ENCODE measurements around the gene NEIL3. TPM values are rescaled to one million over a fixed set of nuclear protein-coding genes. Genes with fewer than 3 reads are reported as not detected.

The NEIL3 gene
- polyA plus RNA-seq, 1 donor (not counting 4 experiments of a cell fraction or from before 2014, with no cell fraction given), result 7.6 TPM

DNA sequence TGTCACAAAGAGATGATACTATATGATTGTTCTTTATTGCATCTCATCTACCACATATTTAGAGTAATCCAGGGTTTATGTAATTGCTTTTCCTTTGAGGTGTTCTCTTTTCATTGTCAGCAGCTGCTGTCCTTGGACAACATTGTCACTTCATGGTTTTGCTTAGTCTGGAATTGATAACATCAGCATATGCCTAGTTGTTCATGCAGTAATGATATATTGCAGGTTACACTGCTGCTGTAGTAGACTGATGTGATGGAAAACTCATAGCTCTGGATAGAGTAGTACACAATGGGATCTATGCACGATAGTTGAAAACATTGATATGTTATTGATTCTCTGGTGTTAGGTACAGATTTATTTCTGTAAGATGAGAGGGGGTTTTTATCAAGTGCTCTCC is 13.7 kb downstream of the NEIL3 start:
- no peak for DNase-seq (ENCODE audit: low read depth, low spot score)
- dilution Hi-C loops (cut with MboI; ENCODE audit: extremely low pct_ligation_motif_present, low sequenced_read_pairs), result no loop called here
- TF ChIP-seq EZH2 (IDR thresholded peaks at IDR 0.05; ENCODE audit: low read length), result no peak
- TF ChIP-seq, protein P1, sequence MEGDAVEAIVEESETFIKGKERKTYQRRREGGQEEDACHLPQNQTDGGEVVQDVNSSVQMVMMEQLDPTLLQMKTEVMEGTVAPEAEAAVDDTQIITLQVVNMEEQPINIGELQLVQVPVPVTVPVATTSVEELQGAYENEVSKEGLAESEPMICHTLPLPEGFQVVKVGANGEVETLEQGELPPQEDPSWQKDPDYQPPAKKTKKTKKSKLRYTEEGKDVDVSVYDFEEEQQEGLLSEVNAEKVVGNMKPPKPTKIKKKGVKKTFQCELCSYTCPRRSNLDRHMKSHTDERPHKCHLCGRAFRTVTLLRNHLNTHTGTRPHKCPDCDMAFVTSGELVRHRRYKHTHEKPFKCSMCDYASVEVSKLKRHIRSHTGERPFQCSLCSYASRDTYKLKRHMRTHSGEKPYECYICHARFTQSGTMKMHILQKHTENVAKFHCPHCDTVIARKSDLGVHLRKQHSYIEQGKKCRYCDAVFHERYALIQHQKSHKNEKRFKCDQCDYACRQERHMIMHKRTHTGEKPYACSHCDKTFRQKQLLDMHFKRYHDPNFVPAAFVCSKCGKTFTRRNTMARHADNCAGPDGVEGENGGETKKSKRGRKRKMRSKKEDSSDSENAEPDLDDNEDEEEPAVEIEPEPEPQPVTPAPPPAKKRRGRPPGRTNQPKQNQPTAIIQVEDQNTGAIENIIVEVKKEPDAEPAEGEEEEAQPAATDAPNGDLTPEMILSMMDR (optimal IDR thresholded peaks at IDR 0.05 in 1 of 3, IDR thresholded peaks at IDR 0.05 in 1 of 3, conservative IDR thresholded peaks at IDR 0.05 in 1 of 3; ENCODE audit: extremely low read depth in 1 of 3, insufficient read depth in 2 of 3, low read length in 3 of 3), result no peak
- no peaks in the 10 kb centered on the region for H3K36me3 ChIP-seq (ENCODE audit: control insufficient read depth in 2 of 2, extremely low read depth in 1 of 2, insufficient read depth in 2 of 2, low read length in 2 of 2)
- H3K27me3 ChIP-seq (ENCODE audit: control insufficient read depth, extremely low read depth, insufficient read depth, low read length), result no peaks in the 10 kb centered on the region
- no peak overlapping the region for H3K4me3 ChIP-seq (ENCODE audit: control insufficient read depth in 2 of 3, extremely low read depth in 1 of 3, insufficient read depth in 2 of 3, low read depth in 1 of 3, low read length in 3 of 3)
- no peaks in the 10 kb centered on the region for H3K9me1 ChIP-seq (ENCODE audit: control insufficient read depth, extremely low read depth, insufficient read depth, low read length)
- H4K20me1 ChIP-seq (ENCODE audit: control insufficient read depth, extremely low read depth, insufficient read depth, low read length), result no peaks in the 10 kb centered on the region
- no peak overlapping the region for H3K27ac ChIP-seq (ENCODE audit: control insufficient read depth, insufficient read depth, low read length)
- peaks cover 28% of the 10 kb centered on the region for H3K79me2 ChIP-seq (ENCODE audit: control insufficient read depth, insufficient read depth, low read length)
- no peak for FAIRE-seq
- H3K4me1 ChIP-seq (ENCODE audit: control insufficient read depth, extremely low read depth, insufficient read depth, low read length), result no peaks in the 10 kb centered on the region
- H3K4me2 ChIP-seq (ENCODE audit: control insufficient read depth, extremely low read depth, insufficient read depth, low read depth, low read length), result no peak overlapping the region
- H3K9me3 ChIP-seq (ENCODE audit: control insufficient read depth, low read depth, low read length), result no peaks in the 10 kb centered on the region
- H2AFZ ChIP-seq (ENCODE audit: control insufficient read depth, low read length), result no peak overlapping the region
- H3K9ac ChIP-seq (ENCODE audit: control insufficient read depth, extremely low read depth, insufficient read depth, low read length), result no peak overlapping the region

DNA sequence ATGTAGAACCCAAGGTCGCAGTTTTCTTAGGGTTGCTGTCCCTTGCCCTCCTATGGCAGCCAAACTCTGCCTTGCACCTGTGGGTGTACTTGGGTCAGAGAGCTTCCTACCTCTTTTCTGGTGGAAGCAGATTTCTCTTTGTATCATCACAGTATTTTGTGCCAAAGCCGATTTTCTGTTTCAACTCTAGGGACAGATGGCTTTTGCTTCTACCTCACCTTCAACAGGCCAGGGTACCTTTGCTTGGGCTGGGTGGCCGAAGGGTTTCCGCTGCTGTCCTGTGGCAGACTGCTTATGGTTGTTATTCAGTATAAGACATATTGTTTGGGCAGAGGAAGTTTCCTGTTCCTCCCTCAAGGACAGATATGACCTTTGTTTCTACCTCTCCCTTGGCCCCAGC is 22.4 kb downstream of the NEIL3 start:
- no peak overlapping the region for H3K4me2 ChIP-seq (ENCODE audit: control insufficient read depth, extremely low read depth, insufficient read depth, low read depth, low read length)
- no peaks in the 10 kb centered on the region for H3K4me1 ChIP-seq (ENCODE audit: control insufficient read depth, extremely low read depth, insufficient read depth, low read length)
- no peaks in the 10 kb centered on the region for H3K9me1 ChIP-seq (ENCODE audit: control insufficient read depth, extremely low read depth, insufficient read depth, low read length)
- H3K4me3 ChIP-seq (ENCODE audit: control insufficient read depth in 2 of 3, extremely low read depth in 1 of 3, insufficient read depth in 2 of 3, low read depth in 1 of 3, low read length in 3 of 3), result no peak overlapping the region
- no peak overlapping the region for H2AFZ ChIP-seq (ENCODE audit: control insufficient read depth, low read length)
- no peaks in the 10 kb centered on the region for H3K27me3 ChIP-seq (ENCODE audit: control insufficient read depth, extremely low read depth, insufficient read depth, low read length)
- H3K9me3 ChIP-seq (ENCODE audit: control insufficient read depth, low read depth, low read length), result no peaks in the 10 kb centered on the region
- FAIRE-seq (no peak), DNase-seq (ENCODE audit: low read depth, low spot score) (no peak)
- no peak overlapping the region for H3K9ac ChIP-seq (ENCODE audit: control insufficient read depth, extremely low read depth, insufficient read depth, low read length)
- no peak for TF ChIP-seq EZH2 (IDR thresholded peaks at IDR 0.05; ENCODE audit: low read length)
- TF ChIP-seq, protein P1 (optimal IDR thresholded peaks at IDR 0.05 in 1 of 3, IDR thresholded peaks at IDR 0.05 in 1 of 3, conservative IDR thresholded peaks at IDR 0.05 in 1 of 3; ENCODE audit: extremely low read depth in 1 of 3, insufficient read depth in 2 of 3, low read length in 3 of 3), result no peak
- no peaks in the 10 kb centered on the region for H4K20me1 ChIP-seq (ENCODE audit: control insufficient read depth, extremely low read depth, insufficient read depth, low read length)
- peaks cover 29% of the 10 kb centered on the region for H3K79me2 ChIP-seq (ENCODE audit: control insufficient read depth, insufficient read depth, low read length)
- dilution Hi-C loops (cut with MboI; ENCODE audit: extremely low pct_ligation_motif_present, low sequenced_read_pairs), result no loop called here
- H3K27ac ChIP-seq (ENCODE audit: control insufficient read depth, insufficient read depth, low read length), result no peak overlapping the region
- no peaks in the 10 kb centered on the region for H3K36me3 ChIP-seq (ENCODE audit: control insufficient read depth in 2 of 2, extremely low read depth in 1 of 2, insufficient read depth in 2 of 2, low read length in 2 of 2)

Data from keratinocyte (primary cell).